ENCODE results near the gene MRNIP.

MRNIP gene

GRCh38 chr5:179870403-179870903, 11.8 kb upstream of the MRNIP start:
- DNase-seq = no peak

GRCh38 chr5:179869641-179870402, 11.2 kb upstream of the MRNIP start:
- DNase-seq = no peak

- DNase-seq = no peak
Measured at GRCh38 chr5:179869101-179869500, 10.5 kb upstream of the MRNIP start.

- DNase-seq = no peak
Measured at GRCh38 chr5:179868541-179868940, 9.9 kb upstream of the MRNIP start.

- DNase-seq = no peak
Measured at GRCh38 chr5:179867476-179867875, 8.9 kb upstream of the MRNIP start.

GRCh38 chr5:179867079-179867465, 8.5 kb upstream of the MRNIP start:
- no peak for DNase-seq

- no peak for DNase-seq
Measured at GRCh38 chr5:179866241-179867078, 7.8 kb upstream of the MRNIP start.

- DNase-seq = no peak
Measured at GRCh38 chr5:179865491-179866240, 7.0 kb upstream of the MRNIP start.

GRCh38 chr5:179864686-179865085, 6.1 kb upstream of the MRNIP start:
- no peak for DNase-seq

GRCh38 chr5:179863449-179864085, 5.0 kb upstream of the MRNIP start:
- no peak for DNase-seq

- DNase-seq = no peak
Measured at GRCh38 chr5:179862891-179863290, 4.3 kb upstream of the MRNIP start.

- DNase-seq = no peak
Measured at GRCh38 chr5:179862296-179862695, 3.7 kb upstream of the MRNIP start.

- DNase-seq = no peak
Measured at GRCh38 chr5:179860301-179860700, 1.7 kb upstream of the MRNIP start.

- DNase-seq = peak; percentile 44 to 61
Measured at GRCh38 chr5:179858241-179858585, 404 bp downstream of the MRNIP start.

- no peak for DNase-seq
Measured at GRCh38 chr5:179854356-179854755, 4.3 kb downstream of the MRNIP start.

GRCh38 chr5:179852993-179853547, 5.5 kb downstream of the MRNIP start:
- no peak for DNase-seq

GRCh38 chr5:179841621-179842020, 17.0 kb downstream of the MRNIP start:
- no peak for DNase-seq

- no peak for DNase-seq
Measured at GRCh38 chr5:179840766-179841165, 17.9 kb downstream of the MRNIP start.

- no peak for DNase-seq
Measured at GRCh38 chr5:179840321-179840720, 18.3 kb downstream of the MRNIP start.

GRCh38 chr5:179839328-179840256, 19.0 kb downstream of the MRNIP start:
- no peak for DNase-seq

Measured in Kasumi-1 (cell line).